Measurements from ENCODE around the gene RECQL.
"Not testable (repeated sequence)": the region's sequence is repeated elsewhere in the genome, so short reads cannot be mapped to it uniquely, and the experiment has no call there.

The RECQL gene

GRCh38 chr12:21419009-21419699 is 82.3 kb downstream of the RECQL start:
- not testable (repeated sequence) for DNase-seq (ENCODE audit: low spot score)

All from germinal center (tissue), 1 donor.